ENCODE results near the gene TPGS1. TPM values are rescaled to one million over a fixed set of nuclear protein-coding genes. Genes with fewer than 3 reads are reported as not detected.

TPGS1 gene
- total RNA-seq, 1 experiment from 2014 or later, result 13.8 TPM

GRCh38 chr19:542173-542866, 35.0 kb downstream of the TPGS1 start:
- intact Hi-C loops (cut with micrococcal nuclease; ENCODE audit: unreplicated experiment), result no loop called here
- Histone ChIP-seq H3K79me2 (ENCODE audit: low read depth) (no peaks in the 10 kb centered on the region; the same call in 1 of the 2 replicates), H3K27me3 (ENCODE audit: insufficient read depth, low read depth) (no peaks in the 10 kb centered on the region), H3K9me3 (ENCODE audit: insufficient read depth, low read depth) (no peaks in the 10 kb centered on the region), H4K20me1 (ENCODE audit: insufficient read depth) (peaks cover 9% of the 10 kb centered on the region; the same call in 1 of the 2 replicates), H3K4me1 (replicated peaks; ENCODE audit: insufficient read depth) (no peaks in the 10 kb centered on the region), H3K9me2 (ENCODE audit: insufficient read depth) (no peaks in the 10 kb centered on the region), H3K27ac (no peak overlapping the region), H2AFZ (no peak overlapping the region), H3K4me2 (no peak overlapping the region), H3F3A (ENCODE audit: insufficient read depth, low read depth) (peaks cover 6% of the 10 kb centered on the region; the same call in 1 of the 2 replicates), H3K4me3 (no peak overlapping the region), H3K36me3 (ENCODE audit: low read depth) (no peaks in the 10 kb centered on the region)
- ChIA-PET CTCF (no interaction called here), POLR2A (ENCODE audit: unreplicated experiment) (no interaction called here)
- no TSS peak for BruUV-seq (replicated peaks)
- TF ChIP-seq, protein P1, sequence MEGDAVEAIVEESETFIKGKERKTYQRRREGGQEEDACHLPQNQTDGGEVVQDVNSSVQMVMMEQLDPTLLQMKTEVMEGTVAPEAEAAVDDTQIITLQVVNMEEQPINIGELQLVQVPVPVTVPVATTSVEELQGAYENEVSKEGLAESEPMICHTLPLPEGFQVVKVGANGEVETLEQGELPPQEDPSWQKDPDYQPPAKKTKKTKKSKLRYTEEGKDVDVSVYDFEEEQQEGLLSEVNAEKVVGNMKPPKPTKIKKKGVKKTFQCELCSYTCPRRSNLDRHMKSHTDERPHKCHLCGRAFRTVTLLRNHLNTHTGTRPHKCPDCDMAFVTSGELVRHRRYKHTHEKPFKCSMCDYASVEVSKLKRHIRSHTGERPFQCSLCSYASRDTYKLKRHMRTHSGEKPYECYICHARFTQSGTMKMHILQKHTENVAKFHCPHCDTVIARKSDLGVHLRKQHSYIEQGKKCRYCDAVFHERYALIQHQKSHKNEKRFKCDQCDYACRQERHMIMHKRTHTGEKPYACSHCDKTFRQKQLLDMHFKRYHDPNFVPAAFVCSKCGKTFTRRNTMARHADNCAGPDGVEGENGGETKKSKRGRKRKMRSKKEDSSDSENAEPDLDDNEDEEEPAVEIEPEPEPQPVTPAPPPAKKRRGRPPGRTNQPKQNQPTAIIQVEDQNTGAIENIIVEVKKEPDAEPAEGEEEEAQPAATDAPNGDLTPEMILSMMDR (conservative IDR thresholded peaks at IDR 0.05), result no peak
- TF ChIP-seq EZH2 (IDR thresholded peaks at IDR 0.05; ENCODE audit: low read depth), result no peak
- no peak for DNase-seq

DNA sequence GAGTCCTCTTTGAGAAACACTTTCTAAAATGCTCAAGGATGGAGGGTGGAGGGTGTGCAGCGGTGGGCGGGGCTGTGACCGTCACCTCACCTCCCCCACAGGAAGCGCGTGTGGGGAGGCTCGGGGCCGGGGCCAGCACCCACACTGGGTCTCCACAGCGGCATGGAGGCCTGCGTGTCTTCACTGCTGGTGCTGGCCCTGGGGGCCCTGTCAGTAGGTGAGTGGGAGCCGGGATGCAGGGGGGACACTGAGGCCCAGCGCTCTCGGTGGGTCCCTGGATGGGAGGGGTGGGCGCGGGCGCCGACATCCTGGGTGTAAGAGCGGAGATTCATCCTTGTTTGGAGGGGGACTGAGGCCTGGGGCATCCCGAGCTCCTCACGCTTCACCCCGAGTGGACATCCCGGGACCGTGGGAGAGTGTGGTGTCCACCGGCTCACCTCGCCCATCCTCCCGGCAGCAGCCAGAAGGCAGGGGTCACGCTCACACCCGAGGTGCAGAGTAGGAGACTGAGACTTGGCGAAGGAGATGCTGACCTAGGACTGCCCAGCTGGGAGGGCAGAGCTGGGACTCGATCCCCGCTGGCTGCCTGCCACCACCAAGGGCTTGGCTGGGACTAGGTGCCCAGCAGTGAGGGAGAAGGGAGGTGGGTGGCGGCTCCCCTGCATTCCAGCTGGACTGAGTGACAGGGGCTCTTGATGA, 36.8 kb downstream of the TPGS1 start, which contains the start of gene GZMM:
Gene GZMM (plus strand): TSS at position 144 of the 699 bp plus-strand sequence. CDS start 19 bp downstream, at position 163.
- TF ChIP-seq, protein P1 (conservative IDR thresholded peaks at IDR 0.05), result no peak
- no peak for TF ChIP-seq EZH2 (IDR thresholded peaks at IDR 0.05; ENCODE audit: low read depth)
- Histone ChIP-seq H4K20me1 (ENCODE audit: insufficient read depth) (no peaks in the 10 kb centered on the region), H3K79me2 (ENCODE audit: low read depth) (no peaks in the 10 kb centered on the region), H3K9me2 (ENCODE audit: insufficient read depth) (no peaks in the 10 kb centered on the region), H3F3A (ENCODE audit: insufficient read depth, low read depth) (peaks cover 6% of the 10 kb centered on the region; the same call in 1 of the 2 replicates), H3K4me1 (replicated peaks; ENCODE audit: insufficient read depth) (no peaks in the 10 kb centered on the region), H3K9me3 (ENCODE audit: insufficient read depth, low read depth) (no peaks in the 10 kb centered on the region), H3K27me3 (ENCODE audit: insufficient read depth, low read depth) (no peaks in the 10 kb centered on the region), H3K4me3 (no peak within 1 kb of the TSS), H3K27ac (no peak within 1 kb of the TSS), H2AFZ (no peak within 1 kb of the TSS), H3K36me3 (ENCODE audit: low read depth) (no peaks in the 10 kb centered on the region), H3K4me2 (no peak within 1 kb of the TSS)
- BruUV-seq (replicated peaks), result no TSS peak
- DNase-seq, result no peak
- intact Hi-C loops (cut with micrococcal nuclease; ENCODE audit: unreplicated experiment), result no loop called here
- CTCF ChIA-PET, result no interaction called here
- POLR2A ChIA-PET (ENCODE audit: unreplicated experiment), result no interaction called here

DNA sequence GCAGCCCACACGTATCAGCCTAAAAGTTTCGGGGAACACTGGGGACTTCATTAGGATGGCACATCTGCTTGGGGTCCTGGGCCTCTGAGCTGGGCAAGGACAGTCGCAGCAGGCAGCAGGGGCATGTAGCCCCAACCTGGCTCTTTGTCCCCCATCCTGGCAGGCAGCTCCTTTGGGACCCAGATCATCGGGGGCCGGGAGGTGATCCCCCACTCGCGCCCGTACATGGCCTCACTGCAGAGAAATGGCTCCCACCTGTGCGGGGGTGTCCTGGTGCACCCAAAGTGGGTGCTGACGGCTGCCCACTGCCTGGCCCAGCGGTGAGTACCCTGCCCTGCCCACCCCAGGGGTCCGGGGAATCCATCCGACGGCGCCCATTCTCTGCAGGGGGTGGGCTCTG, 39.8 kb downstream of the TPGS1 start:
- Histone ChIP-seq H3K9me3 (ENCODE audit: insufficient read depth, low read depth) (no peaks in the 10 kb centered on the region), H2AFZ (no peak overlapping the region), H3K9me2 (ENCODE audit: insufficient read depth) (no peaks in the 10 kb centered on the region), H3F3A (ENCODE audit: insufficient read depth, low read depth) (peaks cover 6% of the 10 kb centered on the region; the same call in 1 of the 2 replicates), H3K4me1 (replicated peaks; ENCODE audit: insufficient read depth) (no peaks in the 10 kb centered on the region), H3K27ac (no peak overlapping the region), H3K4me3 (no peak overlapping the region), H3K27me3 (ENCODE audit: insufficient read depth, low read depth) (no peaks in the 10 kb centered on the region), H3K36me3 (ENCODE audit: low read depth) (no peaks in the 10 kb centered on the region), H3K4me2 (no peak overlapping the region), H4K20me1 (ENCODE audit: insufficient read depth) (no peaks in the 10 kb centered on the region), H3K79me2 (ENCODE audit: low read depth) (no peaks in the 10 kb centered on the region)
- POLR2A ChIA-PET (ENCODE audit: unreplicated experiment), result no interaction called here
- CTCF ChIA-PET, result no interaction called here
- no TSS peak for BruUV-seq (replicated peaks)
- intact Hi-C loops (cut with micrococcal nuclease; ENCODE audit: unreplicated experiment), result no loop called here
- no peak for TF ChIP-seq EZH2 (IDR thresholded peaks at IDR 0.05; ENCODE audit: low read depth)
- TF ChIP-seq, protein P1 (conservative IDR thresholded peaks at IDR 0.05), result no peak
- no peak for DNase-seq

Measured in PC-9 (cell line).